Endodermal cell (in vitro differentiated cells): ENCODE data around the gene SETD4. TPM values are rescaled to one million over a fixed set of nuclear protein-coding genes. Genes with fewer than 3 reads are reported as not detected.

Experiments used
- DNase-seq: peaks from one replicate; pipeline ENCODE4 v3.0.0-alpha.2; 2017
- H3K27ac ChIP-seq: 2 replicates; pipeline ENCODE4 v1.5.1; 2013; ENCODE audit warnings: mild to moderate bottlenecking, low read depth, low read length, moderate library complexity
- H3K27me3 ChIP-seq: 2 replicates; pipeline ENCODE4 v1.6.1; 2013; ENCODE audit warnings: mild to moderate bottlenecking, low read length, moderate library complexity; ENCODE audit not compliant: insufficient read depth, control insufficient read depth, poor library complexity, severe bottlenecking
- H3K36me3 ChIP-seq: 2 replicates; pipeline ENCODE4 v1.7.0; 2013; ENCODE audit warnings: mild to moderate bottlenecking, low read length, moderate library complexity; ENCODE audit not compliant: control insufficient read depth, insufficient read depth
- H3K4me1 ChIP-seq: one replicate; pipeline ENCODE4 v1.7.0; 2013; ENCODE audit warnings: low read length; ENCODE audit not compliant: control insufficient read depth, insufficient read depth
- H3K4me3 ChIP-seq: 2 replicates; pipeline ENCODE4 v1.5.1; 2013; ENCODE audit warnings: mild to moderate bottlenecking, low read length, moderate library complexity
- H3K9ac ChIP-seq: 2 replicates; pipeline ENCODE4 v1.6.1; 2013; ENCODE audit warnings: mild to moderate bottlenecking, low read length, moderate library complexity; ENCODE audit not compliant: poor library complexity, severe bottlenecking; ENCODE audit errors: extremely low read depth
- H3K9me3 ChIP-seq: 2 replicates; pipeline ENCODE4 v1.6.1; 2013; ENCODE audit warnings: mild to moderate bottlenecking, low read length, moderate library complexity; ENCODE audit not compliant: control insufficient read depth
- H3K27ac Mint-ChIP-seq: 2 replicates; pipeline ENCODE4 v1.8.0; 2020; ENCODE audit warnings: mixed read lengths
- H3K27me3 Mint-ChIP-seq: 2 replicates; pipeline ENCODE4 v1.8.0; 2021; ENCODE audit warnings: mild to moderate bottlenecking, mixed read lengths; ENCODE audit not compliant: insufficient read depth
- H3K36me3 Mint-ChIP-seq: 2 replicates; pipeline ENCODE4 v1.8.0; 2020; ENCODE audit warnings: low read depth, mixed read lengths
- H3K4me1 Mint-ChIP-seq: 2 replicates; pipeline ENCODE4 v1.8.0; 2020; ENCODE audit warnings: mixed read lengths
- H3K4me3 Mint-ChIP-seq: 2 replicates; pipeline ENCODE4 v1.8.0; 2020; ENCODE audit warnings: mild to moderate bottlenecking, moderate library complexity, mixed read lengths
- H3K9me3 Mint-ChIP-seq: 2 replicates; pipeline ENCODE4 v1.8.0; 2020; ENCODE audit warnings: mild to moderate bottlenecking, mixed read lengths
- WGBS, 2 experiments: methylation state at CpG; one replicate each; pipeline versions ENCODE4 v1.1.5 to v1.1.7; 2013; ENCODE audit warnings: missing lambda C conversion rate in 2 of 2, mixed read lengths in 1 of 2; ENCODE audit not compliant: insufficient coverage in 1 of 2, insufficient read length in 1 of 2; 5-methylcytosine and 5-hydroxymethylcytosine counted together
- total RNA-seq, 2 donors: library from RNA; stranded (reverse); fragmentation: NEBNext Ultra II Directional in 1 of 2; extraction: Animal tissue kit (Norgen Biotek cat#: 25700) in 1 of 2; gene quantifications; 2 replicates in 1 of 2; 3 replicates in 1 of 2; pipeline ENCODE4 v1.2.1, GENCODE V29; 2021
- TF ChIP-seq, protein P1 (sequence below): fragments of 200-600 bp; sonication (generic); conservative IDR thresholded peaks from 2 replicates; pipeline ENCODE4 v1.5.0; 2021; ENCODE audit warnings: antibody characterized with exemption, mild to moderate bottlenecking

SETD4 gene
- total RNA-seq, 2 donors from 2014 or later = 27.8 to 31.9 TPM

DNA sequence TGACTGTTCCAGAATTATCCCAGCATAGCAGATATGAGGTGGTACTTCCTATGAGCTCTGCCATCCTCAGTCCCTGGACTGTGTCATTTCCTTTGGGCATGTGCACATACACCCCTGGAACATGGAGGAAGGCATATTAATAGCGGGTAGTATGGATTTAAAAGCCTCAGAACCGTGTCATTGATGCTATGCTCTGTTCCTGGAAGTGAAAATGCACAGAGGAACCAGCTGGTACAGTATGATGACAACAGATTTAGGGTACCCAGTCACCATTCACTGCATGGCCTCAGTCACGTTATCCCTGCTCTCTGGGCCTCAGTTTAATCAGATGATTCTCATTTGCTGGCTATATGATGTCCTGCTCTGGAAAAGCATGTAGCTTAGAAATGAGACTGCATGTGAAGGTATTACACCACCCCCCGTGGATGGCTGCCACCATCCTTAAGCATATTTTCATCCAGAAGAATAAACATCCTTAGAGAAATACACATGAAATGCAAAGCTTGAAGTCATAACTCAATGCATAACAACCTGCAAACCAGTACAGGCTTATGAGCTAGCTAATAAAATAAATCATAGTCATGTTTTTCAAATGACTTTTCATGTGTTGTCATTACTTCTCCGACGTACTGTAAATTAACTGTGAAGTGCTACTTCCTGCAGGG is 37.8 kb downstream of the SETD4 start:
- H3K27ac ChIP-seq = no peak overlapping the region
- Mint-ChIP-seq H3K27ac (no peak overlapping the region), H3K36me3 (no peaks in the 10 kb centered on the region), H3K9me3 (peaks cover 11% of the 10 kb centered on the region), H3K27me3 (peaks cover 6% of the 10 kb centered on the region), H3K4me3 (no peak overlapping the region), H3K4me1 (no peaks in the 10 kb centered on the region)
- no peaks in the 10 kb centered on the region for H3K36me3 ChIP-seq
- H3K4me3 ChIP-seq = no peak overlapping the region
- H3K4me1 ChIP-seq = no peaks in the 10 kb centered on the region
- TF ChIP-seq, protein P1, sequence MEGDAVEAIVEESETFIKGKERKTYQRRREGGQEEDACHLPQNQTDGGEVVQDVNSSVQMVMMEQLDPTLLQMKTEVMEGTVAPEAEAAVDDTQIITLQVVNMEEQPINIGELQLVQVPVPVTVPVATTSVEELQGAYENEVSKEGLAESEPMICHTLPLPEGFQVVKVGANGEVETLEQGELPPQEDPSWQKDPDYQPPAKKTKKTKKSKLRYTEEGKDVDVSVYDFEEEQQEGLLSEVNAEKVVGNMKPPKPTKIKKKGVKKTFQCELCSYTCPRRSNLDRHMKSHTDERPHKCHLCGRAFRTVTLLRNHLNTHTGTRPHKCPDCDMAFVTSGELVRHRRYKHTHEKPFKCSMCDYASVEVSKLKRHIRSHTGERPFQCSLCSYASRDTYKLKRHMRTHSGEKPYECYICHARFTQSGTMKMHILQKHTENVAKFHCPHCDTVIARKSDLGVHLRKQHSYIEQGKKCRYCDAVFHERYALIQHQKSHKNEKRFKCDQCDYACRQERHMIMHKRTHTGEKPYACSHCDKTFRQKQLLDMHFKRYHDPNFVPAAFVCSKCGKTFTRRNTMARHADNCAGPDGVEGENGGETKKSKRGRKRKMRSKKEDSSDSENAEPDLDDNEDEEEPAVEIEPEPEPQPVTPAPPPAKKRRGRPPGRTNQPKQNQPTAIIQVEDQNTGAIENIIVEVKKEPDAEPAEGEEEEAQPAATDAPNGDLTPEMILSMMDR = no peak
- H3K27me3 ChIP-seq = no peaks in the 10 kb centered on the region
- 92 to 95% methylated on average over 5 to 6 of the region's 6 CpGs for WGBS, 2 experiments
- H3K9me3 ChIP-seq = peaks cover 10% of the 10 kb centered on the region
- H3K9ac ChIP-seq = no peak overlapping the region
- no peak for DNase-seq

DNA sequence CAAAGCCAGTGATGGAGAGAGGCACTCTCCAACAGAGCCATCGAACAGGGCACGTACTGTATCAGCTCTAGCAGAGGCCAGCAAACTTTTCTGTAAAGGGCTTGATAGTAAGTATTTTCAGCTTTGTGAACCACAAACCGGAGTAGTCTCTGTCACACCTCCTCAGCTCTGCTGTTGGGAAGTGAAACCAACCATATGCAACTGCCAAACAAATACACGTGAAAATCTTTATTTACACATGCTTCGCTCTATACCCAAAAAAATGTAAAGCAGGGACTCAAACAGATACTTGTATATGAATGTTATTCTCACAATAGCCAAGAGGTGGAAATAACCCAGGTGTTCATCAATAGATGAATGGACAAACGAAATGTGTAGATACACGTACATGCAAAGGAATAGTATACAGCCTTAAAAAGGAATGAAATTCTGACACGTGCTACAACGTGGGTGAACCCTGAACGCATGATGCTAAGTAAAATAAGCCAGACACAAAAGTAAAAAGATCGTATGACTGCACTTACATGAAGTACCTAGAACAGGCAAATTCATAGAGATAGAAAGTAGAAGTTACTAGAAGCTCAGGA is 39.0 kb downstream of the SETD4 start:
- H3K36me3 ChIP-seq = no peaks in the 10 kb centered on the region
- TF ChIP-seq, protein P1 = no peak
- peaks cover 11% of the 10 kb centered on the region for H3K9me3 Mint-ChIP-seq
- WGBS, 2 experiments = 96 to 97% methylated on average over 10 to 11 of the region's 11 CpGs
- no peak overlapping the region for H3K4me3 ChIP-seq
- no peaks in the 10 kb centered on the region for H3K4me1 Mint-ChIP-seq
- no peaks in the 10 kb centered on the region for H3K27me3 ChIP-seq
- no peak for DNase-seq
- H3K4me3 Mint-ChIP-seq = no peak overlapping the region
- H3K27me3 Mint-ChIP-seq = peaks cover 4% of the 10 kb centered on the region
- no peaks in the 10 kb centered on the region for H3K4me1 ChIP-seq
- H3K9me3 ChIP-seq = peaks cover 10% of the 10 kb centered on the region
- no peaks in the 10 kb centered on the region for H3K36me3 Mint-ChIP-seq
- no peak overlapping the region for H3K27ac ChIP-seq
- no peak overlapping the region for H3K9ac ChIP-seq
- no peak overlapping the region for H3K27ac Mint-ChIP-seq

DNA sequence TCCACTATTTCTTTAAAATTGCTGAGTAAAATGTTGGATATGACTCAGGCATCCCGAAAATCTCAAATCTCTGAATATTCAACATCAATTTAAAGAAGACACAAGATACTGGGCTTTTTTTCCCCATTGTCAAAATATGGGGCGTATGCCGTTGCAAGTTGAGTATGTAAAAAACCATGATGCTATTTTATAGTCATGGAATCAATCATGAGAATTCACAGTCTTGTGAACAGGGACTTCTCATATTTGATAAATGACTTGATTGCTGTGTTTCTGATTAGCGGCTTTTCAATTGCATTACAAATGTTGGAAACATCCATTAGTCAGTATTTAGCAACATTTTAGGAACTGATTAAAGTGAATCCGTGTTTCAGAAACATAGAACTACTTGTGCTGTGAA is 45.3 kb downstream of the SETD4 start:
- Mint-ChIP-seq H3K9me3 (no peaks in the 10 kb centered on the region), H3K27ac (no peak overlapping the region), H3K4me3 (no peak overlapping the region), H3K36me3 (no peaks in the 10 kb centered on the region), H3K27me3 (peaks cover 2% of the 10 kb centered on the region), H3K4me1 (no peaks in the 10 kb centered on the region)
- Histone ChIP-seq H3K36me3 (no peaks in the 10 kb centered on the region), H3K4me1 (no peaks in the 10 kb centered on the region), H3K4me3 (no peak overlapping the region), H3K9me3 (no peaks in the 10 kb centered on the region), H3K27me3 (no peaks in the 10 kb centered on the region), H3K9ac (no peak overlapping the region), H3K27ac (no peak overlapping the region)
- 92 to 95% methylated on average over 4 to 5 of the region's 5 CpGs for WGBS, 2 experiments
- DNase-seq = no peak
- TF ChIP-seq, protein P1 = no peak
